ENCODE data around the gene LILRB2.

GRCh38 chr19:54299126-54299498, 18.2 kb upstream of the LILRB2 start:
- no peak for TF ChIP-seq POLR2AphosphoS5 (IDR thresholded peaks at IDR 0.05; ENCODE audit: borderline replicate concordance, low read depth, low read length)
- TF ChIP-seq EZH2 (IDR thresholded peaks at IDR 0.05): no peak
- no peak for TF ChIP-seq FOXP2 (optimal IDR thresholded peaks at IDR 0.05; ENCODE audit: control extremely low read depth, extremely low read length, insufficient read depth)

All from SK-N-MC (cell line).